HepG2 (cell line): Measurements from ENCODE around the gene LILRB4. TPM values are rescaled to one million over a fixed set of nuclear protein-coding genes. Genes with fewer than 3 reads are reported as not detected.
A peak's percentile ranks its signal among the peaks of the same experiment; 100 is the strongest.

Experiments
- HNF1A ChIP-seq, 2 experiments: sonication (generic) in 1 of 2; formaldehyde crosslinking in 1 of 2; IDR thresholded peaks; 2 replicates each; pipeline versions ENCODE4 v1.4.0 to v1.6.1; 2016 to 2020; ENCODE audit warnings: borderline replicate concordance in 1 of 2, low read depth in 1 of 2, mild to moderate bottlenecking in 1 of 2, missing genetic modification reagents in 1 of 2
- HNRNPH1 ChIP-seq: fragments of 200-400 bp; formaldehyde crosslinking; optimal IDR thresholded peaks from 2 replicates; pipeline ENCODE3; 2017; ENCODE audit warnings: mild to moderate bottlenecking, low read depth, low read length
- KAT7 ChIP-seq: IDR thresholded peaks from 2 replicates; pipeline ENCODE4 v1.6.1; 2018; ENCODE audit warnings: borderline replicate concordance, missing compliant biosample characterization
- MAFF ChIP-seq: IDR thresholded peaks from 2 replicates; pipeline ENCODE4 v1.6.1; 2011; ENCODE audit warnings: low read depth, low read length, improper control_type of control experiment
- MXD4 ChIP-seq: IDR thresholded peaks from 2 replicates; pipeline ENCODE4 v1.6.1; 2016; ENCODE audit warnings: mild to moderate bottlenecking, missing biosample characterization, missing genetic modification reagents
- NKX3-1 ChIP-seq: sonication (generic); formaldehyde crosslinking; IDR thresholded peaks from 2 replicates; pipeline ENCODE4 v1.5.0; 2020; ENCODE audit warnings: missing genetic modification reagents
- ONECUT2 ChIP-seq: sonication (generic); formaldehyde crosslinking; IDR thresholded peaks from 2 replicates; pipeline ENCODE4 v1.4.0; 2020; ENCODE audit warnings: missing genetic modification reagents
- RAD21 ChIP-seq: fragments of 450-650 bp; formaldehyde crosslinking; IDR thresholded peaks from 2 replicates; pipeline ENCODE4 v1.5.0; 2020; ENCODE audit warnings: mild to moderate bottlenecking
- REST ChIP-seq, 2 experiments: IDR thresholded peaks; 2 replicates each; pipeline ENCODE4 v1.6.1; 2011 to 2012; ENCODE audit warnings: low read length in 2 of 2, borderline replicate concordance in 1 of 2, low read depth in 1 of 2, mild to moderate bottlenecking in 1 of 2, moderate library complexity in 1 of 2
- SP2 ChIP-seq: sonication (generic); formaldehyde crosslinking; IDR thresholded peaks from 2 replicates; pipeline ENCODE4 v1.5.1; 2020; ENCODE audit warnings: mild to moderate bottlenecking, missing genetic modification reagents
- TOPORS ChIP-seq: sonication (generic); formaldehyde crosslinking; IDR thresholded peaks from 2 replicates; pipeline ENCODE4 v1.8.0; 2023; ENCODE audit warnings: mild to moderate bottlenecking, missing genetic modification reagents
- ZNF329 ChIP-seq: sonication (generic); formaldehyde crosslinking; IDR thresholded peaks from 2 replicates; pipeline ENCODE4 v1.9.0; 2021; ENCODE audit warnings: low read depth, mild to moderate bottlenecking, missing genetic modification reagents
- ZNF609 ChIP-seq: sonication (generic); formaldehyde crosslinking; IDR thresholded peaks from 2 replicates; pipeline ENCODE4 v1.4.0; 2020; ENCODE audit warnings: mild to moderate bottlenecking, missing genetic modification reagents, borderline replicate concordance
- ZNF766 ChIP-seq: sonication (generic); formaldehyde crosslinking; IDR thresholded peaks from 2 replicates; pipeline ENCODE4 v1.5.0; 2020; ENCODE audit warnings: missing genetic modification reagents, borderline replicate concordance
- polyA plus RNA-seq, 8 experiments: library from polyadenylated mRNA; depleted of rRNA in 3 of 8; stranded (reverse) in 7 of 8; unstranded in 1 of 8; fragments of >200 nt; fragmentation: Illumina TruSeq in 4 of 8; extraction: Trizol in 4 of 8; gene quantifications; 2 replicates each; pipeline versions ENCODE4 v1.2.1 to v1.2.3, GENCODE V29; 2011 to 2016; ENCODE audit warnings: low read depth in 4 of 8, missing spikeins in 1 of 8, mixed read lengths in 1 of 8; ENCODE audit not compliant: insufficient read depth in 1 of 8
- total RNA-seq, 5 experiments: library from RNA; depleted of rRNA; stranded (reverse); fragments of >200 nt; fragmentation: Illumina TruSeq; extraction: Trizol; gene quantifications; 2 replicates each; pipeline ENCODE4 v1.2.3, GENCODE V29; 2016; ENCODE audit warnings: low read depth in 1 of 5
- TF ChIP-seq, protein P1 (sequence below): sonication (generic); formaldehyde crosslinking; IDR thresholded peaks from 2 replicates; pipeline ENCODE4 v1.4.0; 2020; ENCODE audit warnings: mild to moderate bottlenecking, missing genetic modification reagents, borderline replicate concordance

Gene LILRB4
- total and polyA plus RNA-seq, 2 of the 13 experiments (the other 11 are each of a cell fraction or from before 2014, with no cell fraction given) = not detected

DNA sequence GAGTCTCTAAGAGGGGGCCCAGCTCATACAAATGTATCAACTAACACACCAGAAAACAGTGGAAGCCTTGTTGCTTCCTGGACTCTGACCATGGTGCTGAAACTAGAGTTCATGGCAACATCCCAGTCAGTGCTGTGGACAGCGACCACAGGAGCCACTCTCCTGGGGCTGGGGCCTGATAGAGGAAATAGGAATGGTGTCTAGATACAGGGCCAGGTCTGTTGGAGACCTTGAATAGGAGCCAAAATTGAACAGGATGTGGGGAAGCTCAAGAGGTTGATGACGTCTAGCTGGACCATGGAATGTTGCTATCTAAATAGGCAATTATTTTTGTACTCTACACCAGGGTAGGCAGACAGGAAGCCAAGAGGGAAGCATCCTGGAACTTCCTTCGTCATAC, 21.7 kb downstream of the LILRB4 start (continued):
- TF ChIP-seq ZNF609 (no peak), HNF1A (IDR thresholded peaks at IDR 0.05; ENCODE audit: low read depth) (no peak), HNF1A (CRISPR knock-in tag; IDR thresholded peaks at IDR 0.05; ENCODE audit: borderline replicate concordance) (no peak), ONECUT2 (no peak), REST (IDR thresholded peaks at IDR 0.05; ENCODE audit: borderline replicate concordance in 1 of 2, low read depth in 1 of 2, low read length in 2 of 2) (peak; percentile 87 to 98), SP2 (CRISPR knock-in tag) (no peak), MXD4 (CRISPR knock-in tag) (peak; percentile 59; the same call in 1 of the 2 replicates), HNRNPH1 (no peak), KAT7 (CRISPR knock-in tag) (no peak), ZNF329 (CRISPR knock-in tag) (no peak), MAFF (no peak), ZNF766 (CRISPR knock-in tag) (no peak), TOPORS (CRISPR knock-in tag) (no peak), RAD21 (CRISPR knock-in tag) (no peak), NKX3-1 (CRISPR knock-in tag) (peak; percentile 78; the same call in 1 of the 2 replicates)
- TF ChIP-seq, protein P1, sequence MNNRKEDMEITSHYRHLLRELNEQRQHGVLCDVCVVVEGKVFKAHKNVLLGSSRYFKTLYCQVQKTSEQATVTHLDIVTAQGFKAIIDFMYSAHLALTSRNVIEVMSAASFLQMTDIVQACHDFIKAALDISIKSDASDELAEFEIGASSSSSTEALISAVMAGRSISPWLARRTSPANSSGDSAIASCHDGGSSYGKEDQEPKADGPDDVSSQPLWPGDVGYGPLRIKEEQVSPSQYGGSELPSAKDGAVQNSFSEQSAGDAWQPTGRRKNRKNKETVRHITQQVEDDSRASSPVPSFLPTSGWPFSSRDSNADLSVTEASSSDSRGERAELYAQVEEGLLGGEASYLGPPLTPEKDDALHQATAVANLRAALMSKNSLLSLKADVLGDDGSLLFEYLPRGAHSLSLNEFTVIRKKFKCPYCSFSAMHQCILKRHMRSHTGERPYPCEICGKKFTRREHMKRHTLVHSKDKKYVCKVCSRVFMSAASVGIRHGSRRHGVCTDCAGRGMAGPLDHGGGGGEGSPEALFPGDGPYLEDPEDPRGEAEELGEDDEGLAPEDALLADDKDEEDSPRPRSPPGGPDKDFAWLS (CRISPR knock-in tag) = no peak
